Measurements from ENCODE around the gene P3H4. TPM values are rescaled to one million over a fixed set of nuclear protein-coding genes. Genes with fewer than 3 reads are reported as not detected.

Gene P3H4
- total RNA-seq, 1 donor from 2014 or later: 59.4 TPM

DNA sequence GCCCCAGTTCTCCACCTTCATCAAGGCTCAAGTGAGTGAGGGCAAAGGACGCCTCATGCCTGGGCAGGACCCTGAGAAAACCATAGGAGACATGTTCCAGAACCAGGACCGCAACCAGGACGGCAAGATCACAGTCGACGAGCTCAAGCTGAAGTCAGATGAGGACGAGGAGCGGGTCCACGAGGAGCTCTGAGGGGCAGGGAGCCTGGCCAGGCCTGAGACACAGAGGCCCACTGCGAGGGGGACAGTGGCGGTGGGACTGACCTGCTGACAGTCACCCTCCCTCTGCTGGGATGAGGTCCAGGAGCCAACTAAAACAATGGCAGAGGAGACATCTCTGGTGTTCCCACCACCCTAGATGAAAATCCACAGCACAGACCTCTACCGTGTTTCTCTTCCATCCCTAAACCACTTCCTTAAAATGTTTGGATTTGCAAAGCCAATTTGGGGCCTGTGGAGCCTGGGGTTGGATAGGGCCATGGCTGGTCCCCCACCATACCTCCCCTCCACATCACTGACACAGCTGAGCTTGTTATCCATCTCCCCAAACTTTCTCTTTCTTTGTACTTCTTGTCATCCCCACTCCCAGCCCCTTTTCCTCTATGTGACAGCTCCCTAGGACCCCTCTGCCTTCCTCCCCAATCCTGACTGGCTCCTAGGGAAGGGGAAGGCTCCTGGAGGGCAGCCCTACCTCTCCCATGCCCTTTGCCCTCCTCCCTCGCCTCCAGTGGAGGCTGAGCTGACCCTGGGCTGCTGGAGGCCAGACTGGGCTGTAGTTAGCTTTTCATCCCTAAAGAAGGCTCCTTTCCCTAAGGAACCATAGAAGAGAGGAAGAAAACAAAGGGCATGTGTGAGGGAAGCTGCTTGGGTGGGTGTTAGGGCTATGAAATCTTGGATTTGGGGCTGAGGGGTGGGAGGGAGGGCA is 10.7 kb upstream of the P3H4 start:
- no peak for DNase-seq (ENCODE audit: low read depth, low spot score)

DNA sequence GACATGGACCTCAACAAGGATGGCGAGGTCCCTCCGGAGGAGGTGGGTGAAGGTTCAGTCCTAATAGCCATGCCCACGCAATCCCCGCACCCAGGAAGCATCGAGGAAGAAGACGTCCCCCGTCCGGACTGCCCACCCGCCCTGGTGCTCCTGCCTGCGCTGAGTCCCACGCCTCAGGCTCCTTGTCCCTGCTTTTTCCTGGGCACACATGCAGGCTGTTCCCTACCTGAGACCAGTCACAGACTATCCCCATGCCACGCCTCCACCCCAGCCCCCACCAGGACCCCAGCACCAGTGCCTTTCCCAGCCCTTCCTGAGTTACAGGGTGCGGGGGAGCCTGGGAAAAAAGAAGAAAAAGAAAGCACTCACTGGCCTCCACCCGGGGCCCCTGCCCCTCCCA is 10.0 kb upstream of the P3H4 start:
- DNase-seq (ENCODE audit: low read depth, low spot score): no peak

DNA sequence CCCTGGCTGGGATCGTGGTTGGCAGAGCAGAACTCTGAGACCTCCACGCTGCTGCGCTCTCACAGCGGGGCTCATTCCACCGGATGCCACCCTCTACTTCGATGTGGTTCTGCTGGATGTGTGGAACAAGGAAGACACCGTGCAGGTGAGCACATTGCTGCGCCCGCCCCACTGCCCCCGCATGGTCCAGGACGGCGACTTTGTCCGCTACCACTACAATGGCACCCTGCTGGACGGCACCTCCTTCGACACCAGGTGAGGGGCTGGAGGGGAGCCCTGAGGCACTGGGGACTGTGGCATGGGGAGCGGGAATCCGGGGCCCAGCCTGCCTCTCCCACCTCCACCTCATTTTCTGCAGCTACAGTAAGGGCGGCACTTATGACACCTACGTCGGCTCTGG is 6.3 kb upstream of the P3H4 start:
- no peak for DNase-seq (ENCODE audit: low read depth, low spot score)

DNA sequence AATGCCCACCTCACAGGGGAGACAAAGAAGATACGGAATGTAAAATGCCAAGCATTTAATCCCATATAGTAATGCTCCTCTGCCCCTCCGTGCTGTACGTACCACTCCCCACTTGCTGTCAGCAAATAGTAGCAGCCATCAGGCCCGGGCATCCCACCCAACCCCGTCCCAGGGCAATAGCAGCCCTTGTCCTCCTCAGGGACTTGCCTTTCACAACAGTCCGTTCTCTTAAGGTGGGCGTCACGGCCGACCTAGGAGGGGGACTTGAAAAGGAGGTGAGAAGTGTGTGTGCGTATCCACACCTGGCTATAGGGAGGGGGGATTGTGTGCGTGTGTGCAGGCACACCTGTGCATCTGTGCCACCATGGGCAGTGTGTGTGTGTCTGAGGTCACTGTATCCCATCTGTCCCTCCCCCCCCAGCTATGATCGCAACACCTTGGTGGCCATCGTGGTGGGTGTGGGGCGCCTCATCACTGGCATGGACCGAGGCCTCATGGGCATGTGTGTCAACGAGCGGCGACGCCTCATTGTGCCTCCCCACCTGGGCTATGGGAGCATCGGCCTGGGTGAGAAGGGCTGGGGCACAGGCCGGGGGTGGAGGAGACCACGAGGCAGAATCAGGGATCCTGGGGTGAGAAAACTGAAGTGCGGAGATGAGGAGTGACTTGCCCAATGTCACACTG is 5.0 kb upstream of the P3H4 start:
- DNase-seq (ENCODE audit: low read depth, low spot score): no peak

DNA sequence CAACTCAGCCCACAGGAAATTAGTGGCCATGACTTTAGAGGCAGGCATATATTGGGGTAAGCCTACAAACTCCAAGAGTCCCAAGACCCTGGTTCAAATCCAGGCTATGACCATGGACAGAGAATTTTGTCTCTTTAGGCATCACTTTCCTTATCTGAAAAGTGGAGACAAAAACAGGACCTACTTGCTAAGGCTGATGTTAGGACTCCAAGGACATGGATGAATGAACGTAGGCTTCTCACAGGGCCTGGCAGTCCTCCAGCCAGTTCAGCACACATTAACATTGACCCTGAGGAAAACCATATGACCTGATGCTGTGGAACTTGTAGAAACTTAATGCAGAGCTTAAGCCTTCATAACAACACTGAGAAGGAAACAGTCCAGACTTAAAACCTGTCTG is 2.4 kb upstream of the P3H4 start:
- no peak for DNase-seq (ENCODE audit: low read depth, low spot score)

DNA sequence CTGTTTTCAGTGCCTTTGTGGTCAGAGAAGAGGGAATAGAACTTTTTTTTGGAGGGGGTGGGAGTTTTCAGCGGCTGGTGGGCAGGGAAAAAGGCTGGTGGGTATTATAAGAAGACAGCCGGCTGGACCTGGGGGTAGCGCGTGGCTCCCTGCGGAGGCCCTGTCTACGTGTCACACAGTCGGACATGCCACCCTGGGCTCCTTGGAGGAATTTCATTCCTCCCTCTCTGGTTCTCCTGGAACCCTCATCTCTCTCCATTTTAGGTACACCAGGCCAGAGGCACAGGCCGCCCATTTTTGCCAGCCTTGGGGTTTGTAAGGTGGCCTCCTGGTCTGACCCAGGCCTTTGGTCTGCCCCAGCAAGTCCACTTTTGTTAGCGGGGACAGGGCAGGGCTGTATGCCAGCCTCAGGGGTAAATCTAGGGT is 2.0 kb upstream of the P3H4 start:
- DNase-seq (ENCODE audit: low read depth, low spot score): no peak

DNA sequence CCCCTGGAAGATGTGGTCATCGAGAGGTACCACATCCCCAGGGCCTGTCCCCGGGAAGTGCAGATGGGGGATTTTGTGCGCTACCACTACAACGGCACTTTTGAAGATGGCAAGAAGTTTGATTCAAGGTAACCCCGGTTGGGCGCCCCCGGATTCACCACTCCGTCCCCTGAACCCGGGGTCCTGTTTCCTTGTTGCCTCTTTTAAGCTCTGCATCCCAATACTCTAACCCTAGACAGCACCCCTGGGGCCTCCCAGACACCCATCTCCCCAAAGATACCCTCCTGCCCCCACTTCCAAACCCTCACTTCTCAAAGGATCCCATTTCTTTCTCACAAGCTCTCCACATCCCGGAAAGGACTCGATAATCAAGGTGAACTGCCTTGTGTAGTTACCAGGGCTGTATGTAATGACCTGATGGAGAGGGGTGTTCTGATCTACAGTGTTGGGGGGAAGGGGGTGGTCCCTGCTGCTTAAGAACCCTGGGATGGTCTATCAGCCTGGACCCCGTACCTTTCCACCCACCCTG is 1.5 kb upstream of the P3H4 start:
- DNase-seq (ENCODE audit: low read depth, low spot score): no peak

DNA sequence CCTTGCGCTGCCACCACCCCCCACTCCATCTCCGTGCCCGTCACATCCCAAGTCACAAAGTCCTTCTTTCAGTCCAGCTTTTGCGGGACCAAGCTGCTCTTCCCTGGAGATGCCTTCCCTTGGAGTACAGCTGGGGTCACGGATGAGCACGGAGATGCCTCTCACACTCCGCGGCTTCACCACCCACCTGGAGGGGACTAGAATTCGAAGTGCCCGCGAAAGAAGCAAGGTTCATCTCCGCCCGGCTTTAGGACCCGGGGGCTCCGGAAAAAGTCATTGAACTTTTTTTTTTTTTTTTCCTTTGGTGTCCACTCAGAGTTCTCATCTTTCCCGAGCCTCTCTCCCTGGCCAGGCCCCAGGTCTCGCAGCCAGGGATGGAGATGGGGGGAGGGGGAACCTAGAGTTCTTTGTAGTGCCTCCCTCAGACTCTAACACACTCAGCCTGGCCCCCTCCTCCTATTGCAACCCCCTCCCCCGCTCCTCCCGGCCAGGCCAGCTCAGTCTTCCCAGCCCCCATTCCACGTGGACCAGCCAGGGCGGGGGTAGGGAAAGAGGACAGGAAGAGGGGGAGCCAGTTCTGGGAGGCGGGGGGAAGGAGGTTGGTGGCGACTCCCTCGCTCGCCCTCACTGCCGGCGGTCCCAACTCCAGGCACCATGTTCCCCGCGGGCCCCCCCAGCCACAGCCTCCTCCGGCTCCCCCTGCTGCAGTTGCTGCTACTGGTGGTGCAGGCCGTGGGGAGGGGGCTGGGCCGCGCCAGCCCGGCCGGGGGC is 817 bp upstream of the P3H4 start, which contains the start of gene FKBP10:
FKBP10 (plus strand) TSS at position 624 of the 771 bp plus-strand sequence; CDS start at position 655, 31 bp downstream.
- no peak for DNase-seq (ENCODE audit: low read depth, low spot score)

DNA sequence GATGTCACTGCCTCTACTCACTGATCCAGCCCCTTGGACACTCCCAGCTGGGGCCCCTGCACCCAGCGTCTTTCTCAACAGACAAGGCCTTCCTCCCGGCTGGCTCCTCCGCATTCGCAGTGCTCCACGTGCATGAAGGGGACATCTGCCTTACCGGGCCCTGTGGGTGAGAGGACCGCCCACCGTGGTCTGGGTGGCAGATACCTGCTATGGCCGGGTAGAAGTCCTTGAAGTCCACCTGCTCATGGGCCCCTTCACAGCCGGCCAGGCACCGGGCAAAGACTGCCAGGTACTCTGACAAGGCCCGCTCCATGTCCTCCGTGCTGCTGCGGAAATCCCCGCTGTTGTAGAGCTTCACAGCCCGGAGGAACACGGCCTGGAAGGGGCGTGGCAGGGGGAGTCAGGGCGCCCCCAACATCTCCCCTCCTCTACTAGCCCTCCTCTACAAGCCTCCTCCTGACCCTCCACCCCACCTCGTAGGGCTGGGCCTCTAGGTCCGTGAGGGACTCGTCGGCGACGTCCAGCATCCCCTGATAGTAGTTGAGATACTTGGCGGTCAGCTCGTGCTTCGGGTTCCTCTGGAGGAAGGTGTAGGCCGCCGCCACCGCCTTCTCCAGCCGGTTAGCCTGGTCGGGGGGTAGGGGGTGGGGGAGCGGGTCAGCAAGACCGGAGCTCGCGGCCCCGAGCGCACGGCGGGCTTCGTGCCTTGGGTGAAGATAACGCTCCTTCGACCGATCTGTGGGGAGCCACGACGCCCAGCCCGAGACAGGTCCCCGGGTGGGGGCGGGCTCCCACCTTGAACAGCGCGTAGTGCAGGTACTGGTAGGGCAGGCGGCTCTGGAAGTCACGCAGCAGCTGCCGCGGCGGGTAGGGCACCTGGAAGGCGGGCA is 845 bp downstream of the P3H4 start:
- no peak for DNase-seq (ENCODE audit: low read depth, low spot score)

DNA sequence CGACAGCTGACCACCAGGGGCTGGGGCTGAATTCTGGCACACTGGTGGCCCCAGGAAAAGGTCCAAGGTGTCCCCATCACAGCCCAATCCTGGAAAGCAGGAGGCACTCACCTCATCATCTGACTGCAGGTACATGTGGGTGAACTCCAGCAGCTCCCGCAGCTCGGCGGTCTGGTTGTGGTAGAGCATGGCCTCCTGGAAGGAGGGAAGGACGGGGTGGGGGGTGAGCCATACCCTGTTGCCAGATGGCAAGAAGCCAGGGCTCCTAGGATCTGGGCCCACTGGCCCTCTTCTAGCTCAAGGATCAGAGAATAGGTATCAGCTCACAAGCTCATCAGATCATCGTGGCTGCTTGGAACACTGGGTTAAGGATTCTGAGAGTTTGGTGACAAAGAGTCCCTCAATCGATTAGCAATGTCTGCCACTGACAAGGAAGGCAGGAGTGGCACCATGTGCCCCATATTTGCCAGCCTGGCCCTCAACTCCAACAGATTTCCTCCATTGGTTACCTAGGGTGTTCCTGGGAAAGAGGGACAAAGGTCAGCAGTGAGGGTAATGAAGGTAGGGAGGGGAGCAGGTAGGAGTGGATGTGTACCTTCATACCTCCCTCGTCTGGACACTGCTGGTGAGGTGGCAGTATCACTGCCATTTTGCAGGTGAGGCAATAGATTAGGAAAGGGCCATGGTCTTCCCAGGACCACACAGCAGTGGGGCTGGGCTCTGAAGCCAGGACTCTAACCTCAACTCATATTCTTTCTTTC is 4.9 kb downstream of the P3H4 start:
- no peak for DNase-seq (ENCODE audit: low read depth, low spot score)

DNA sequence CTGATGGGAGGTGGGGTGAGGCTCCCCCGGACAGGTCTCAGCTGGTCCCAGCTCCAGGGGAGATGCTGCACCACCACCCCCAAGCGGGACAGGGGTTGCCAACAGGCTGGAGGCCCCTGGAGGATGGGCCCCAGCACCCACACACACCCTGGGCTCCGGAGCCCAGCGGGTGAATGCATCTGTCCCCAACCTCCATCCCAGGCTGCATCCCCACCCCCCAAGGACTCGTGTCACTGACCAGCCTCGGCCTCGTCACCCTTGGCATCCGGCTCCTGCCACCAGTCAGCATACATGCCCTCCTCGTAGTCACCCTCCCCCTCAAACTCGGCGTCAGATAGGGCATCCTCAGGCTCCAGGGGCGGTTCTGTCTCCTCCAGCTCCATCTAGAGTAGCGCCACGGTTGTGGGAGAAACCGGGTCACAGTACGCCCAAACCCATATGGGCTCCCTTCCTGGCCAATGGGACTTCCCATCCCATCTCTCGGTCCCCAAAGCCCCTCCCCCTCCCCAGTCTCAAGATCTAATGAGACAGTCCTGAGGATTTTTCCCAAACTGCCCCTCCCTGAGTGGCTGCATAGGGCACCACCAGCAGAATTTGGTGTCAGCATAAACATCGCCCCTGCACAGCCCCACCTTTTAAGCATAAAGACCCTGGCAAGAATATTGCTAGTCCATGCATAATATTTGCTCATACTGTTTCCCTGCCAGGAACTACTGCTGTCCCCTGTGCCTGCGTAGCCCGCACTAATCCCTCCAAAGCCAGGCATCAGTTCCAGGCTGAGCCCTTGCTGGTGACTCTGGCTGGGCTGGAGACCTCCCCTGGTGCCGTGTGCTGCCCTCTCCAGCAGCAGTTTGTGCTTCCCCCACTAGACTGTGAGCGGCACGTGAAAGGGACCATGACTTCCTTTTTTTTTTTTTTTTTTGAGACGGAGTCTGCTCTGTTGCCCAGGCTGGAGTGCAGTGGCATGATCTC is 8.4 kb downstream of the P3H4 start:
- DNase-seq (ENCODE audit: low read depth, low spot score): no peak

DNA sequence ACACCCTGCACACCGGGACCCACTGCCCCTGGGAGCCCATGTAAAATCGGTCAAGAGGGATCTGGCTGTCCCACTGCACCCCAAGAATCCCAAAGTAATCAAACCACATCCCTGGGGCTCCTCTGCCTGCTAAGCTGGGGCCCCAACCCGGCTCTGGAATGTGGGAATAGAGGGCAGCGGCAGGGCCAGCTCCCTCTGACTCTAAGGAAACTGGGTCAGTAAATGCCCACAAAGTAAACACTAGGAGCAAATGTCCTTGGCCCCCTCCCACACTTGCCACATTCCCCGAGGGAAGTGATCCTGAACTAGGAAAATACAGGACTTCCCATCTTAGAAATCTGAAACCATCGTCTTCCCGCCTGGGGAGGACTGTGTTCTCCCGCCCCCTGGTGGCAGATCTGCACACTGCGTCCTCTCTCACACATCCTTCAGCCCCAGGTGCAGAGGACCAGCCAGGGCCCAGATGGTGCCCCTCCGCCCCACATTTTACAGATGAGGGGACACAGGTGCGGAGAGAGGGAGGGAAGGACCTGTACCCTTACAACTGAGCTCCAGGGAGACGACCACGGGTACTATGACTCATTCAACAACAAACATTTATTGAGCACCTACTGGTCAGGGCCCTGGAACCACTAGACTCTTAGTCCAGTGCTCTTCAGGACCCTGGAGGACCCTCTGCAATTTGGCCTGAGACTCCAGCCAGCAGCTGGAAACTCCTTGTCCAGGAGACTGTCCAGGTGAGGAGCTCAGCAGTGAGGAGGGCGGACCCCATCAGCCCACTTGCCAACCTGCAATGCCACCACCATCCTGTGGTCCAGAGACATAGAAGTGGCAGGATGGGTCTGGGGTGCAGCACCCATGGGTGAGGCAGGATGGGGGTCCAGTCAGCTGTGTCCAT is 10.1 kb downstream of the P3H4 start:
- no peak for DNase-seq (ENCODE audit: low read depth, low spot score)

DNA sequence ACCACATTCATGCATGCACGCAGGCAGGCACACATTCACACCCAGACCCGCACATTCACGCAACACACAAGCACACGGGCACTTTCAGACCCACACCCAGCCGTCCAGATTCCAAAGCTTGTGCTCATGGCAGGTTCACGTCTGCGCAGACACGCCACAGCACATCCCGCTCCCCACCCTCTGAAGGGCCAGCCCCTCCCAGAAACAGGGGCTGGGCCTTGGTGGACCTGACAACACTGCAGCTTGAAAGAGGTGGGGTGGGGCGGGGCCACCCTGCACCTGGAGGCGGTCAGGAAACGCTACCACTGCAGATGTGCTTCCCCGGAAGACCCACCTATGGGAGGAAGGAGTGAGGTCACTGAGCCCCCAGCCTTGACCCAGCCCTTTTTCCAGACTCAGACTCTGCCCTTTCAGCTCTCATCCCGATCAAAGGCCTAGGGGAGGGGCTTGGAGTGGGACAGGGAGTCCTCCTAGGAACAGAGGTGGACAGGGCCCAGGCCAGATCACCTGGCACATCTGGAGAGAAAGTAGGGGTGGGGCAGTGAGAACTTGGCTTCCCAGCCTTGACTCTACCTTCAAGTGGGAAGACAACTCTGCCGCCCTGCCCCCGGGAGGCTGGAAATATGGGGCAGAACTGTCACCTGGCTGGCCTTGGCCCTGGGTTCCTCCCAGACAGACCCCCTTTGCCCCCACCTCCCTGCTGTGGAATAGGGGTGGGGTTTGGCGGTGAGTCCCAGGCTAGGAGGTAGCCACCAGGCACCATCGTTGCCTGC is 11.0 kb downstream of the P3H4 start:
- no peak for DNase-seq (ENCODE audit: low read depth, low spot score)

DNA sequence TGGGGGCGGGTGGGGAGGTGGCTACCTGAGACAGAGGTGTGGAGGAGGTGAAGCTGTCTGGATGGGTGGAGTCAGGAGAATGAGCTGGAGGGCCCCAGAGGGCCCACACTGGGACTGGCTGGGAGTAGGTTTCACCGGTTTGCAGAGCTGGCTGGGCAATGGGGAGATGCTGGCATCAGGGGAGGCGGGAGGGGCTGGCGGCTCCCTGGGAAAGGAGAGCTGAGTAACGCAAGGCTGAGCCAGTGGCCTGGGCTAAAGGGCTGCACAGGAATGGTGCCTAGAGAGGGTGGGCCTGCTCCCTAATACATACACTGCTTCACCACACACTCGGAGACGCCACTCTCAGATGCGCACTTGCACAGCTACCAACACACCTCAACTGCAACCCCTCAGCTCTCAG is 12.4 kb downstream of the P3H4 start:
- no peak for DNase-seq (ENCODE audit: low read depth, low spot score)

DNA sequence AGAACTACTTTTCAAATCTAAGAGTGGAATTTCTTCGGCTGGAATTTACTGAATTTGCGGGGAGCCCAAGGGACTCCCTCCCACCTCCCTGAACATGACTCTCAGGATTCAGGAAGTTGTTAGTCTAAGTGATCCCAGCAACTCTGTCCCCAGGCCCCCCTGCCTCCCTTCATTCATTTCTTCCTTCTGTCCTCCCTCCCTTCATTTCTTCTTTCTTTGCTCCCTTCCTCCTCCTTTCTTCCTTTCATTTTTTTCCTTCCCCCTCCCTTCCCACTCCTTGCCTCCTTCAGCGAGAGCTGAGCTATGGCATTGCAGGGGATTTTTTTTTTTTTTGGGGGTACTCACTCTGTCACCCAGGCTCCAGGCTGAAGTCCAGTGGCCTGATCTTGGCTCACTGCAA is 14.4 kb downstream of the P3H4 start:
- DNase-seq (ENCODE audit: low read depth, low spot score): no peak

DNA sequence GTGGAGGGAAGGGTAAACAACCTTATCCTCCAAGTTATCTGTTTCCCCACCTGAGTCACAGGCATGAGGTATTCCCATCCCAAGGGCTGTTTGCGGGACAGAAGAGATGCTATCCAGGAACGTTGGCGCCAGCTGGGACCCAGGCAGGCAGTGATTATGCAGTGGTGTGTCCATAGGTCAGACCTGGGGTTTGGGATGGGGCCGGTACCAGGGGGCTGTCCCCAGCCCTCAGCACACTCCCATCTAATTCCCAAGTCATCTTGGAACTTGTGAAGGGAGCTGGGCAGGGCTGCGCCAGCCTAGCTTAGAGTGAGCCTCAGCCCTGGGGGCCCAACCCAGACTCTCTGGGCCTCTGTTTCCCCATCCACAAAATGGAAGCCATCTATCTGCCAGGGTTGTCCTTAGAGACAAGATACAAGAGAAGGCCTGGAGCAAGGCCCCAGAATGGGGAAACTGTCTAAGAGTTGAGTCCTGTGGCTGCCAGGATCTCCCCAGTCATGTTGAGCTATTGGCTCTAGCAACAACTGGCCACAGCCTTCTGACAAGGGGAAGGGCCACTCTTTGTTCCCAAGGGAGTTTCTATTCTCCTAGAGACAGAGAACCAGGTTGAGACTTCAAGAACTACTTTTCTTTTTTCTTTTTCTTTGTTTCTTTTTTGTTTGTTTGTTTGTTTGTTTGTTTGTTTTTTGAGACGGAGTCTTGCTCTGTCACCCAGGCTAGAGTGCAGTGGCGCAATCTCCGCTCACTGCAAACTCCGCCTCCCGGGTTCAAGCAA is 15.4 kb downstream of the P3H4 start:
- no peak for DNase-seq (ENCODE audit: low read depth, low spot score)

Measured in pulmonary artery endothelial cell (primary cell).